ENCODE data around the gene TMEM63B. TPM values are rescaled to one million over a fixed set of nuclear protein-coding genes. Genes with fewer than 3 reads are reported as not detected.
A peak's percentile ranks its signal among the peaks of the same experiment; 100 is the strongest.
"Not testable (repeated sequence)": the region's sequence is repeated elsewhere in the genome, so short reads cannot be mapped to it uniquely, and the experiment has no call there.

The TMEM63B gene
- total RNA-seq, 5 donors from 2014 or later (not counting 1 experiment from before 2014, with no cell fraction given): 16.6 to 21.1 (median 19.3) TPM

- no peak overlapping the region for H3K27ac Mint-ChIP-seq
- H3K4me3 ChIP-seq (ENCODE audit: control insufficient read depth in 1 of 2, extremely low read depth in 1 of 2, low read length in 1 of 2): no peak overlapping the region
- no peak for DNase-seq
- H3K4me3 Mint-ChIP-seq: no peak overlapping the region
- no peaks in the 10 kb centered on the region for H3K27me3 Mint-ChIP-seq
- H3K9me3 ChIP-seq: no peaks in the 10 kb centered on the region
- no peaks in the 10 kb centered on the region for H3K9me3 Mint-ChIP-seq
- peaks cover 2 to 7% of the 10 kb centered on the region in 2 donors for H3K36me3 ChIP-seq (ENCODE audit: control insufficient read depth in 2 of 2, extremely low read depth in 1 of 2, insufficient read depth in 1 of 2, low read length in 1 of 2)
- CTCF ChIA-PET: interaction anchor here in 1 of 2 donors (0.7 to 0.8 kb wide), 2 partner anchors 59 to 238 kb away, joined by 3 read pairs; no protein-coding TSS in a partner anchor
- 87% methylated on average over 6 of the region's 10 CpGs for WGBS (ENCODE audit: insufficient coverage)
- H3K36me3 Mint-ChIP-seq: peaks cover 11% of the 10 kb centered on the region
- H3K27me3 ChIP-seq (replicated peaks in 1 of 2; ENCODE audit: control insufficient read depth in 2 of 2, extremely low read depth in 1 of 2, insufficient read depth in 2 of 2, low read length in 1 of 2): no peaks in the 10 kb centered on the region
- H3K4me1 ChIP-seq (ENCODE audit: control insufficient read depth in 1 of 2, extremely low read depth in 1 of 2, insufficient read depth in 2 of 2, low read length in 2 of 2): no peaks in the 10 kb centered on the region
- H3K27ac ChIP-seq (ENCODE audit: low read length): no peak overlapping the region
- POLR2A ChIA-PET: no interaction called here
- ATAC-seq (replicated peaks in 1 of 4): no peak
- peaks cover 0 to 7% (median 3%) of the 10 kb centered on the region in 3 donors for H3K4me1 Mint-ChIP-seq
Measured at GRCh38 chr6:44094403-44095242, 32.7 kb upstream of the TMEM63B start.

GRCh38 chr6:44095243-44095623 is 32.1 kb upstream of the TMEM63B start:
- H3K9me3 Mint-ChIP-seq; H3K27me3 ChIP-seq (replicated peaks in 1 of 2; ENCODE audit: control insufficient read depth in 2 of 2, extremely low read depth in 1 of 2, insufficient read depth in 2 of 2, low read length in 1 of 2); H3K4me1 ChIP-seq (ENCODE audit: control insufficient read depth in 1 of 2, extremely low read depth in 1 of 2, insufficient read depth in 2 of 2, low read length in 2 of 2); H3K4me3 ChIP-seq (ENCODE audit: control insufficient read depth in 1 of 2, extremely low read depth in 1 of 2, low read length in 1 of 2); H3K27ac ChIP-seq (ENCODE audit: low read length); H3K27ac Mint-ChIP-seq; POLR2A ChIA-PET; ATAC-seq (replicated peaks in 1 of 4); H3K36me3 ChIP-seq (ENCODE audit: control insufficient read depth in 2 of 2, extremely low read depth in 1 of 2, insufficient read depth in 1 of 2, low read length in 1 of 2); DNase-seq; H3K27me3 Mint-ChIP-seq; H3K9me3 ChIP-seq; H3K4me1 Mint-ChIP-seq; H3K4me3 Mint-ChIP-seq: not testable (repeated sequence)
- CTCF ChIA-PET: interaction anchor here (0.7 to 1.9 kb wide), 2 partner anchors 58 to 81 kb away, joined by 3 to 4 read pairs; no protein-coding TSS in a partner anchor
- WGBS (ENCODE audit: insufficient coverage): 54% methylated on average over 2 of the region's 6 CpGs
- peaks cover 11% of the 10 kb centered on the region for H3K36me3 Mint-ChIP-seq

- no peak overlapping the region for H3K4me3 ChIP-seq (ENCODE audit: control insufficient read depth in 1 of 2, extremely low read depth in 1 of 2, low read length in 1 of 2)
- H3K27ac ChIP-seq (ENCODE audit: low read length): no peak overlapping the region
- H3K4me1 ChIP-seq (ENCODE audit: control insufficient read depth in 1 of 2, extremely low read depth in 1 of 2, insufficient read depth in 2 of 2, low read length in 2 of 2): no peaks in the 10 kb centered on the region
- H3K9me3 ChIP-seq: no peaks in the 10 kb centered on the region
- 56% methylated on average over 3 of the region's 3 CpGs for WGBS (ENCODE audit: insufficient coverage)
- ATAC-seq (replicated peaks in 1 of 4): peak; percentile 80 to 94 (median 87)
- Mint-ChIP-seq H3K27me3 (no peaks in the 10 kb centered on the region), H3K36me3 (peaks cover 11% of the 10 kb centered on the region), H3K4me3 (no peak overlapping the region), H3K9me3 (no peaks in the 10 kb centered on the region), H3K27ac (no peak overlapping the region), H3K4me1 (peaks cover 0 to 7% (median 3%) of the 10 kb centered on the region in 3 donors)
- no peaks in the 10 kb centered on the region for H3K27me3 ChIP-seq (replicated peaks in 1 of 2; ENCODE audit: control insufficient read depth in 2 of 2, extremely low read depth in 1 of 2, insufficient read depth in 2 of 2, low read length in 1 of 2)
- ChIA-PET POLR2A (interaction anchor here in 1 of 2 donors (0.6 kb wide), 1 partner anchor 42 kb away, joined by 4 read pairs; no protein-coding TSS in a partner anchor), CTCF (interaction anchor here (0.5 to 1.9 kb wide), 15 partner anchors 11 to 526 kb away, joined by 3 to 8 read pairs (median 4); no protein-coding TSS in a partner anchor)
- H3K36me3 ChIP-seq (ENCODE audit: control insufficient read depth in 2 of 2, extremely low read depth in 1 of 2, insufficient read depth in 1 of 2, low read length in 1 of 2): peaks cover 2 to 4% of the 10 kb centered on the region in 2 donors
- DNase-seq: peak; percentile 41 to 88 (median 69)
Measured at GRCh38 chr6:44096612-44097011, 30.7 kb upstream of the TMEM63B start.

- H3K4me1 ChIP-seq (ENCODE audit: control insufficient read depth in 1 of 2, extremely low read depth in 1 of 2, insufficient read depth in 2 of 2, low read length in 2 of 2): peaks cover 0 to 4% of the 10 kb centered on the region in 2 experiments
- Mint-ChIP-seq H3K4me3 (no peak overlapping the region), H3K4me1 (peaks cover 7 to 17% (median 12%) of the 10 kb centered on the region in 3 donors), H3K9me3 (no peaks in the 10 kb centered on the region), H3K36me3 (peaks cover 11% of the 10 kb centered on the region), H3K27me3 (no peaks in the 10 kb centered on the region), H3K27ac (peak overlapping the region in 1 of 2 donors; percentile 25)
- H3K4me3 ChIP-seq (ENCODE audit: control insufficient read depth in 1 of 2, extremely low read depth in 1 of 2, low read length in 1 of 2): no peak overlapping the region
- no peak overlapping the region for H3K27ac ChIP-seq (ENCODE audit: low read length)
- DNase-seq (no peak), ATAC-seq (replicated peaks in 1 of 4) (no peak)
- no peaks in the 10 kb centered on the region for H3K27me3 ChIP-seq (replicated peaks in 1 of 2; ENCODE audit: control insufficient read depth in 2 of 2, extremely low read depth in 1 of 2, insufficient read depth in 2 of 2, low read length in 1 of 2)
- H3K9me3 ChIP-seq: no peaks in the 10 kb centered on the region
- ChIA-PET CTCF (interaction anchor here (0.5 to 1.3 kb wide), 4 partner anchors 13 to 56 kb away, joined by 3 read pairs; no protein-coding TSS in a partner anchor), POLR2A (interaction anchor here in 1 of 2 donors (0.6 to 0.9 kb wide), 2 partner anchors 13 to 1446 kb away, joined by 3 to 6 read pairs; no protein-coding TSS in a partner anchor)
- H3K36me3 ChIP-seq (ENCODE audit: control insufficient read depth in 2 of 2, extremely low read depth in 1 of 2, insufficient read depth in 1 of 2, low read length in 1 of 2): peaks cover 2 to 4% of the 10 kb centered on the region in 2 donors
- WGBS (ENCODE audit: insufficient coverage): no CpG with 5 or more reads among the region's 2 CpGs
Measured at GRCh38 chr6:44097782-44098317, 29.5 kb upstream of the TMEM63B start.

- ChIA-PET CTCF (interaction anchor here (0.6 to 1.1 kb wide), 3 partner anchors 18 to 52 kb away, joined by 3 read pairs; no protein-coding TSS in a partner anchor), POLR2A (interaction anchor here in 1 of 2 donors (0.6 kb wide), 1 partner anchor 175 kb away, joined by 12 read pairs; no protein-coding TSS in a partner anchor)
- no peak overlapping the region for H3K27ac ChIP-seq (ENCODE audit: low read length)
- peaks cover 10% of the 10 kb centered on the region for H3K36me3 Mint-ChIP-seq
- no peaks in the 10 kb centered on the region for H3K9me3 ChIP-seq
- peaks cover 5 to 7% of the 10 kb centered on the region in 2 donors for H3K36me3 ChIP-seq (ENCODE audit: control insufficient read depth in 2 of 2, extremely low read depth in 1 of 2, insufficient read depth in 1 of 2, low read length in 1 of 2)
- H3K27me3 ChIP-seq (replicated peaks in 1 of 2; ENCODE audit: control insufficient read depth in 2 of 2, extremely low read depth in 1 of 2, insufficient read depth in 2 of 2, low read length in 1 of 2): no peaks in the 10 kb centered on the region
- H3K27ac Mint-ChIP-seq: no peak overlapping the region
- H3K27me3 Mint-ChIP-seq: no peaks in the 10 kb centered on the region
- H3K9me3 Mint-ChIP-seq: no peaks in the 10 kb centered on the region
- no peak overlapping the region for H3K4me3 Mint-ChIP-seq
- H3K4me1 Mint-ChIP-seq: peaks cover 7 to 28% (median 12%) of the 10 kb centered on the region in 3 donors
- DNase-seq (no peak), ATAC-seq (replicated peaks in 1 of 4) (no peak)
- H3K4me1 ChIP-seq (ENCODE audit: control insufficient read depth in 1 of 2, extremely low read depth in 1 of 2, insufficient read depth in 2 of 2, low read length in 2 of 2): peaks cover 0 to 4% of the 10 kb centered on the region in 2 experiments
- WGBS (ENCODE audit: insufficient coverage): no CpG with 5 or more reads among the region's 1 CpG
- H3K4me3 ChIP-seq (ENCODE audit: control insufficient read depth in 1 of 2, extremely low read depth in 1 of 2, low read length in 1 of 2): no peak overlapping the region
Measured at GRCh38 chr6:44099192-44099591, 28.2 kb upstream of the TMEM63B start.

- peaks cover 11 to 28% (median 12%) of the 10 kb centered on the region in 3 donors for H3K4me1 Mint-ChIP-seq
- no peak overlapping the region for H3K27ac ChIP-seq (ENCODE audit: low read length)
- H3K36me3 ChIP-seq (ENCODE audit: control insufficient read depth in 2 of 2, extremely low read depth in 1 of 2, insufficient read depth in 1 of 2, low read length in 1 of 2): peaks cover 5 to 10% of the 10 kb centered on the region in 2 donors
- H3K4me1 ChIP-seq (ENCODE audit: control insufficient read depth in 1 of 2, extremely low read depth in 1 of 2, insufficient read depth in 2 of 2, low read length in 2 of 2): peaks cover 0 to 4% of the 10 kb centered on the region in 2 experiments
- DNase-seq (peak in 2 of 35 experiments; percentile 16 to 31), ATAC-seq (replicated peaks in 1 of 4) (peak in 3 of 4 experiments; percentile 21 to 57 (median 28))
- H3K4me3 Mint-ChIP-seq: no peak overlapping the region
- H3K9me3 ChIP-seq: no peaks in the 10 kb centered on the region
- H3K27ac Mint-ChIP-seq: no peak overlapping the region
- H3K27me3 Mint-ChIP-seq: no peaks in the 10 kb centered on the region
- H3K4me3 ChIP-seq (ENCODE audit: control insufficient read depth in 1 of 2, extremely low read depth in 1 of 2, low read length in 1 of 2): no peak overlapping the region
- H3K27me3 ChIP-seq (replicated peaks in 1 of 2; ENCODE audit: control insufficient read depth in 2 of 2, extremely low read depth in 1 of 2, insufficient read depth in 2 of 2, low read length in 1 of 2): no peaks in the 10 kb centered on the region
- ChIA-PET CTCF (interaction anchor here in 1 of 2 donors (1.1 kb wide), 1 partner anchor 51 kb away, joined by 3 read pairs; no protein-coding TSS in a partner anchor), POLR2A (no interaction called here)
- H3K36me3 Mint-ChIP-seq: peaks cover 3% of the 10 kb centered on the region
- H3K9me3 Mint-ChIP-seq: no peaks in the 10 kb centered on the region
- 100% methylated on average over 1 of the region's 1 CpG for WGBS (ENCODE audit: insufficient coverage)
Measured at GRCh38 chr6:44100088-44100550, 27.2 kb upstream of the TMEM63B start.
